ENCODE measurements around the gene CRY1. TPM values are rescaled to one million over a fixed set of nuclear protein-coding genes. Genes with fewer than 3 reads are reported as not detected.

Gene CRY1
- total RNA-seq, 1 experiment from 2014 or later, result 23.1 TPM

DNA sequence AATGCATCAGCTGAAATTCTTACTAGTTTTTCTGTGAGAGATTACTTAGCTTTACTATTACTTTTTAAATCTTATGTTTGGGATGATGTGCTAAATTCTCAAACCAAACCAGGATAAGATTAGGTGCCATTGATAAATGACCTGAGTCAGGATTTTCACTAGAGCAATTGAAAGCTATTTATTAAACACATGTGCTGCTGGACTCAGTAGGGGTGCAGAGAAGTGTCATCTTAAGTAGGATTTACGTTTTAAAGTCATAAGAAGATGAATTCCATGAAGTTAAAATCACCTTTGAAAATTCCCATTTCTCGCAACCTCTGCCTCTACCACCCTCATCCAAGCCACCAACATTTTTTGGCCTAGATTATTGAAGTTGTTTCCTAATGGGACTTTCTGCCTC is 128.8 kb downstream of the CRY1 start (continued):
- TF ChIP-seq, protein P1, sequence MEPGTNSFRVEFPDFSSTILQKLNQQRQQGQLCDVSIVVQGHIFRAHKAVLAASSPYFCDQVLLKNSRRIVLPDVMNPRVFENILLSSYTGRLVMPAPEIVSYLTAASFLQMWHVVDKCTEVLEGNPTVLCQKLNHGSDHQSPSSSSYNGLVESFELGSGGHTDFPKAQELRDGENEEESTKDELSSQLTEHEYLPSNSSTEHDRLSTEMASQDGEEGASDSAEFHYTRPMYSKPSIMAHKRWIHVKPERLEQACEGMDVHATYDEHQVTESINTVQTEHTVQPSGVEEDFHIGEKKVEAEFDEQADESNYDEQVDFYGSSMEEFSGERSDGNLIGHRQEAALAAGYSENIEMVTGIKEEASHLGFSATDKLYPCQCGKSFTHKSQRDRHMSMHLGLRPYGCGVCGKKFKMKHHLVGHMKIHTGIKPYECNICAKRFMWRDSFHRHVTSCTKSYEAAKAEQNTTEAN (CRISPR knock-in tag; IDR thresholded peaks at IDR 0.05), result no peak
- TF ChIP-seq, protein P2, sequence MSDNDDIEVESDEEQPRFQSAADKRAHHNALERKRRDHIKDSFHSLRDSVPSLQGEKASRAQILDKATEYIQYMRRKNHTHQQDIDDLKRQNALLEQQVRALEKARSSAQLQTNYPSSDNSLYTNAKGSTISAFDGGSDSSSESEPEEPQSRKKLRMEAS (CRISPR knock-in tag; IDR thresholded peaks at IDR 0.05), result no peak
- TF ChIP-seq, protein P3, sequence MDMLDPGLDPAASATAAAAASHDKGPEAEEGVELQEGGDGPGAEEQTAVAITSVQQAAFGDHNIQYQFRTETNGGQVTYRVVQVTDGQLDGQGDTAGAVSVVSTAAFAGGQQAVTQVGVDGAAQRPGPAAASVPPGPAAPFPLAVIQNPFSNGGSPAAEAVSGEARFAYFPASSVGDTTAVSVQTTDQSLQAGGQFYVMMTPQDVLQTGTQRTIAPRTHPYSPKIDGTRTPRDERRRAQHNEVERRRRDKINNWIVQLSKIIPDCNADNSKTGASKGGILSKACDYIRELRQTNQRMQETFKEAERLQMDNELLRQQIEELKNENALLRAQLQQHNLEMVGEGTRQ (CRISPR knock-in tag; IDR thresholded peaks at IDR 0.05), result no peak
- no peak for TF ChIP-seq ZNF396 (CRISPR knock-in tag; IDR thresholded peaks at IDR 0.05; ENCODE audit: borderline replicate concordance)
- TF ChIP-seq KAT7 (CRISPR knock-in tag; IDR thresholded peaks at IDR 0.05; ENCODE audit: borderline replicate concordance), result no peak

DNA sequence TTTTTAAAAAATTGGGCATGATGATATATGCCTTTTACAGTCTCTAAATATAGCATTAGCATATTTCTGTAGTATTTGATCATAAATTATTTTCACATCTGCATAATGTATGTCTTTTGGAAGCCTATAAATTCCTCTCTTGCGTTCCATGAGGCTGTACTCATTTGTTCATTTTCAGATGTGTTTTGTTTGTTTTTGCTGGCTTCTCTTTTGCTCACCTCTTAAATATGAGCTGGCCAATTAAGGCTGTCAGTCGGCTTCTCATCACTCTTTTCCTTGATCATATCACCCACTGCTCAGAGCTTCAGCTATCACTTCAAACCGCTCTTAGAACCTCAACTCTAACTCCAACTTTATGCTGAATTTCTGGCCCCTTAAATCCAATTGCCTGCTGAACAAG is 131.1 kb downstream of the CRY1 start:
- TF ChIP-seq, protein P4, sequence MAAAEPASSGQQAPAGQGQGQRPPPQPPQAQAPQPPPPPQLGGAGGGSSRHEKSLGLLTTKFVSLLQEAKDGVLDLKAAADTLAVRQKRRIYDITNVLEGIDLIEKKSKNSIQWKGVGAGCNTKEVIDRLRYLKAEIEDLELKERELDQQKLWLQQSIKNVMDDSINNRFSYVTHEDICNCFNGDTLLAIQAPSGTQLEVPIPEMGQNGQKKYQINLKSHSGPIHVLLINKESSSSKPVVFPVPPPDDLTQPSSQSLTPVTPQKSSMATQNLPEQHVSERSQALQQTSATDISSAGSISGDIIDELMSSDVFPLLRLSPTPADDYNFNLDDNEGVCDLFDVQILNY (CRISPR knock-in tag; IDR thresholded peaks at IDR 0.05), result no peak
- TF ChIP-seq, protein P5, sequence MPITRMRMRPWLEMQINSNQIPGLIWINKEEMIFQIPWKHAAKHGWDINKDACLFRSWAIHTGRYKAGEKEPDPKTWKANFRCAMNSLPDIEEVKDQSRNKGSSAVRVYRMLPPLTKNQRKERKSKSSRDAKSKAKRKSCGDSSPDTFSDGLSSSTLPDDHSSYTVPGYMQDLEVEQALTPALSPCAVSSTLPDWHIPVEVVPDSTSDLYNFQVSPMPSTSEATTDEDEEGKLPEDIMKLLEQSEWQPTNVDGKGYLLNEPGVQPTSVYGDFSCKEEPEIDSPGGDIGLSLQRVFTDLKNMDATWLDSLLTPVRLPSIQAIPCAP (CRISPR knock-in tag; IDR thresholded peaks at IDR 0.05), result no peak
- TF ChIP-seq, protein P6, sequence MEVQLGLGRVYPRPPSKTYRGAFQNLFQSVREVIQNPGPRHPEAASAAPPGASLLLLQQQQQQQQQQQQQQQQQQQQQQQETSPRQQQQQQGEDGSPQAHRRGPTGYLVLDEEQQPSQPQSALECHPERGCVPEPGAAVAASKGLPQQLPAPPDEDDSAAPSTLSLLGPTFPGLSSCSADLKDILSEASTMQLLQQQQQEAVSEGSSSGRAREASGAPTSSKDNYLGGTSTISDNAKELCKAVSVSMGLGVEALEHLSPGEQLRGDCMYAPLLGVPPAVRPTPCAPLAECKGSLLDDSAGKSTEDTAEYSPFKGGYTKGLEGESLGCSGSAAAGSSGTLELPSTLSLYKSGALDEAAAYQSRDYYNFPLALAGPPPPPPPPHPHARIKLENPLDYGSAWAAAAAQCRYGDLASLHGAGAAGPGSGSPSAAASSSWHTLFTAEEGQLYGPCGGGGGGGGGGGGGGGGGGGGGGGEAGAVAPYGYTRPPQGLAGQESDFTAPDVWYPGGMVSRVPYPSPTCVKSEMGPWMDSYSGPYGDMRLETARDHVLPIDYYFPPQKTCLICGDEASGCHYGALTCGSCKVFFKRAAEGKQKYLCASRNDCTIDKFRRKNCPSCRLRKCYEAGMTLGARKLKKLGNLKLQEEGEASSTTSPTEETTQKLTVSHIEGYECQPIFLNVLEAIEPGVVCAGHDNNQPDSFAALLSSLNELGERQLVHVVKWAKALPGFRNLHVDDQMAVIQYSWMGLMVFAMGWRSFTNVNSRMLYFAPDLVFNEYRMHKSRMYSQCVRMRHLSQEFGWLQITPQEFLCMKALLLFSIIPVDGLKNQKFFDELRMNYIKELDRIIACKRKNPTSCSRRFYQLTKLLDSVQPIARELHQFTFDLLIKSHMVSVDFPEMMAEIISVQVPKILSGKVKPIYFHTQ (CRISPR knock-in tag; IDR thresholded peaks at IDR 0.05), result no peak
- TF ChIP-seq ZNF423 (CRISPR knock-in tag; IDR thresholded peaks at IDR 0.05) (no peak), NR3C1 (CRISPR knock-in tag; conservative IDR thresholded peaks at IDR 0.05; ENCODE audit: low read depth) (no peak), GABPB1 (CRISPR knock-in tag; IDR thresholded peaks at IDR 0.05) (no peak), NFYB (CRISPR knock-in tag; conservative IDR thresholded peaks at IDR 0.05; ENCODE audit: low read depth) (no peak), OVOL2 (CRISPR knock-in tag; IDR thresholded peaks at IDR 0.05; ENCODE audit: borderline replicate concordance) (no peak), ELF4 (CRISPR knock-in tag; IDR thresholded peaks at IDR 0.05; ENCODE audit: low read depth) (no peak)
- TF ChIP-seq, protein P7, sequence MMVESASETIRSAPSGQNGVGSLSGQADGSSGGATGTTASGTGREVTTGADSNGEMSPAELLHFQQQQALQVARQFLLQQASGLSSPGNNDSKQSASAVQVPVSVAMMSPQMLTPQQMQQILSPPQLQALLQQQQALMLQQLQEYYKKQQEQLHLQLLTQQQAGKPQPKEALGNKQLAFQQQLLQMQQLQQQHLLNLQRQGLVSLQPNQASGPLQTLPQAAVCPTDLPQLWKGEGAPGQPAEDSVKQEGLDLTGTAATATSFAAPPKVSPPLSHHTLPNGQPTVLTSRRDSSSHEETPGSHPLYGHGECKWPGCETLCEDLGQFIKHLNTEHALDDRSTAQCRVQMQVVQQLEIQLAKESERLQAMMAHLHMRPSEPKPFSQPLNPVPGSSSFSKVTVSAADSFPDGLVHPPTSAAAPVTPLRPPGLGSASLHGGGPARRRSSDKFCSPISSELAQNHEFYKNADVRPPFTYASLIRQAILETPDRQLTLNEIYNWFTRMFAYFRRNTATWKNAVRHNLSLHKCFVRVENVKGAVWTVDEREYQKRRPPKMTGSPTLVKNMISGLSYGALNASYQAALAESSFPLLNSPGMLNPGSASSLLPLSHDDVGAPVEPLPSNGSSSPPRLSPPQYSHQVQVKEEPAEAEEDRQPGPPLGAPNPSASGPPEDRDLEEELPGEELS (CRISPR knock-in tag; IDR thresholded peaks at IDR 0.05), result no peak
- TF ChIP-seq, protein P8, sequence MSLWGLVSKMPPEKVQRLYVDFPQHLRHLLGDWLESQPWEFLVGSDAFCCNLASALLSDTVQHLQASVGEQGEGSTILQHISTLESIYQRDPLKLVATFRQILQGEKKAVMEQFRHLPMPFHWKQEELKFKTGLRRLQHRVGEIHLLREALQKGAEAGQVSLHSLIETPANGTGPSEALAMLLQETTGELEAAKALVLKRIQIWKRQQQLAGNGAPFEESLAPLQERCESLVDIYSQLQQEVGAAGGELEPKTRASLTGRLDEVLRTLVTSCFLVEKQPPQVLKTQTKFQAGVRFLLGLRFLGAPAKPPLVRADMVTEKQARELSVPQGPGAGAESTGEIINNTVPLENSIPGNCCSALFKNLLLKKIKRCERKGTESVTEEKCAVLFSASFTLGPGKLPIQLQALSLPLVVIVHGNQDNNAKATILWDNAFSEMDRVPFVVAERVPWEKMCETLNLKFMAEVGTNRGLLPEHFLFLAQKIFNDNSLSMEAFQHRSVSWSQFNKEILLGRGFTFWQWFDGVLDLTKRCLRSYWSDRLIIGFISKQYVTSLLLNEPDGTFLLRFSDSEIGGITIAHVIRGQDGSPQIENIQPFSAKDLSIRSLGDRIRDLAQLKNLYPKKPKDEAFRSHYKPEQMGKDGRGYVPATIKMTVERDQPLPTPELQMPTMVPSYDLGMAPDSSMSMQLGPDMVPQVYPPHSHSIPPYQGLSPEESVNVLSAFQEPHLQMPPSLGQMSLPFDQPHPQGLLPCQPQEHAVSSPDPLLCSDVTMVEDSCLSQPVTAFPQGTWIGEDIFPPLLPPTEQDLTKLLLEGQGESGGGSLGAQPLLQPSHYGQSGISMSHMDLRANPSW (CRISPR knock-in tag; conservative IDR thresholded peaks at IDR 0.05; ENCODE audit: low read depth), result no peak
- TF ChIP-seq, protein P9, sequence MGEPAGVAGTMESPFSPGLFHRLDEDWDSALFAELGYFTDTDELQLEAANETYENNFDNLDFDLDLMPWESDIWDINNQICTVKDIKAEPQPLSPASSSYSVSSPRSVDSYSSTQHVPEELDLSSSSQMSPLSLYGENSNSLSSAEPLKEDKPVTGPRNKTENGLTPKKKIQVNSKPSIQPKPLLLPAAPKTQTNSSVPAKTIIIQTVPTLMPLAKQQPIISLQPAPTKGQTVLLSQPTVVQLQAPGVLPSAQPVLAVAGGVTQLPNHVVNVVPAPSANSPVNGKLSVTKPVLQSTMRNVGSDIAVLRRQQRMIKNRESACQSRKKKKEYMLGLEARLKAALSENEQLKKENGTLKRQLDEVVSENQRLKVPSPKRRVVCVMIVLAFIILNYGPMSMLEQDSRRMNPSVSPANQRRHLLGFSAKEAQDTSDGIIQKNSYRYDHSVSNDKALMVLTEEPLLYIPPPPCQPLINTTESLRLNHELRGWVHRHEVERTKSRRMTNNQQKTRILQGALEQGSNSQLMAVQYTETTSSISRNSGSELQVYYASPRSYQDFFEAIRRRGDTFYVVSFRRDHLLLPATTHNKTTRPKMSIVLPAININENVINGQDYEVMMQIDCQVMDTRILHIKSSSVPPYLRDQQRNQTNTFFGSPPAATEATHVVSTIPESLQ (CRISPR knock-in tag; IDR thresholded peaks at IDR 0.05), result no peak
- TF ChIP-seq, protein P10, sequence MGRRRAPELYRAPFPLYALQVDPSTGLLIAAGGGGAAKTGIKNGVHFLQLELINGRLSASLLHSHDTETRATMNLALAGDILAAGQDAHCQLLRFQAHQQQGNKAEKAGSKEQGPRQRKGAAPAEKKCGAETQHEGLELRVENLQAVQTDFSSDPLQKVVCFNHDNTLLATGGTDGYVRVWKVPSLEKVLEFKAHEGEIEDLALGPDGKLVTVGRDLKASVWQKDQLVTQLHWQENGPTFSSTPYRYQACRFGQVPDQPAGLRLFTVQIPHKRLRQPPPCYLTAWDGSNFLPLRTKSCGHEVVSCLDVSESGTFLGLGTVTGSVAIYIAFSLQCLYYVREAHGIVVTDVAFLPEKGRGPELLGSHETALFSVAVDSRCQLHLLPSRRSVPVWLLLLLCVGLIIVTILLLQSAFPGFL (CRISPR knock-in tag; IDR thresholded peaks at IDR 0.05; ENCODE audit: borderline replicate concordance), result no peak
- TF ChIP-seq, protein P11, sequence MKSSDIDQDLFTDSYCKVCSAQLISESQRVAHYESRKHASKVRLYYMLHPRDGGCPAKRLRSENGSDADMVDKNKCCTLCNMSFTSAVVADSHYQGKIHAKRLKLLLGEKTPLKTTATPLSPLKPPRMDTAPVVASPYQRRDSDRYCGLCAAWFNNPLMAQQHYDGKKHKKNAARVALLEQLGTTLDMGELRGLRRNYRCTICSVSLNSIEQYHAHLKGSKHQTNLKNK (CRISPR knock-in tag; IDR thresholded peaks at IDR 0.05), result no peak
- peaks cover 6% of the 10 kb centered on the region for H3K4me1 Mint-ChIP-seq
- H3K27ac Mint-ChIP-seq, result no peak overlapping the region
- peaks cover 3% of the 10 kb centered on the region for H3K36me3 Mint-ChIP-seq
- DNase-seq (ENCODE audit: low spot score) (no peak), ATAC-seq (no peak)
- H3K9me3 Mint-ChIP-seq, result no peaks in the 10 kb centered on the region
- ChIA-PET CTCF (no interaction called here), POLR2A (no interaction called here)
- H3K27me3 Mint-ChIP-seq (ENCODE audit: low read depth), result no peaks in the 10 kb centered on the region
- H3K4me3 Mint-ChIP-seq, result no peak overlapping the region

Measured in WTC11 (cell line).